Measurements from ENCODE around the gene SAGE1. TPM values are rescaled to one million over a fixed set of nuclear protein-coding genes. Genes with fewer than 3 reads are reported as not detected.

The SAGE1 gene
- total RNA-seq, 1 donor from 2014 or later = not detected

Other genes starting within 250 kb of the SAGE1 start
- not detected for gene CT45A1, start 180.1 kb upstream of the SAGE1 start, total RNA-seq
- not detected for gene CT45A3, start 125.5 kb upstream of the SAGE1 start, total RNA-seq
- gene CT45A5, start 108.2 kb upstream of the SAGE1 start, total RNA-seq = not detected
- gene CT45A6, start 90.9 kb upstream of the SAGE1 start, total RNA-seq = not detected
- gene CT45A2, start 73.7 kb upstream of the SAGE1 start, total RNA-seq = not detected
- gene CT45A7, start 56.4 kb upstream of the SAGE1 start, total RNA-seq = not detected
- not detected for gene CT45A8, start 39.2 kb upstream of the SAGE1 start, total RNA-seq
- gene CT45A9, start 21.9 kb upstream of the SAGE1 start, total RNA-seq = not detected
- 0.45 TPM for gene CT45A10, start 272 bp upstream of the SAGE1 start, total RNA-seq
- gene MMGT1, start 80.3 kb downstream of the SAGE1 start, total RNA-seq = 4.7 TPM
- 3.2 TPM for gene SLC9A6, start 91.7 kb downstream of the SAGE1 start, total RNA-seq